Naive B cell (primary cell): ENCODE data around the gene THRAP3. TPM values are rescaled to one million over a fixed set of nuclear protein-coding genes. Genes with fewer than 3 reads are reported as not detected.
A peak's percentile ranks its signal among the peaks of the same experiment; 100 is the strongest.
"Not testable (repeated sequence)": the region's sequence is repeated elsewhere in the genome, so short reads cannot be mapped to it uniquely, and the experiment has no call there.

Experiments
- ATAC-seq, 2 donors: fragments of 150-1000 bp; cut with Tn5 transposase; 2 replicates each; pipeline ENCODE4 v1.10.0; 2021; ENCODE audit warnings: low read depth in 2 of 2, mild to moderate bottlenecking in 2 of 2, moderate library complexity in 2 of 2
- DNase-seq: peaks from one replicate; pipeline ENCODE4 v3.0.0; 2022
- H3K27ac Mint-ChIP-seq, 6 donors: one replicate each; pipeline ENCODE4 v1.8.0; 2020 to 2022; ENCODE audit warnings: mild to moderate bottlenecking in 6 of 6, mixed read lengths in 6 of 6, moderate library complexity in 5 of 6, inconsistent platforms in 2 of 6
- H3K27me3 Mint-ChIP-seq, 3 donors: one replicate each; pipeline ENCODE4 v1.8.0; 2021 to 2022; ENCODE audit warnings: mixed read lengths in 3 of 3, mild to moderate bottlenecking in 1 of 3
- H3K36me3 Mint-ChIP-seq, 2 donors: one replicate each; pipeline ENCODE4 v1.8.0; 2020 to 2022; ENCODE audit warnings: mixed read lengths in 2 of 2, inconsistent platforms in 1 of 2, mild to moderate bottlenecking in 1 of 2
- H3K4me1 Mint-ChIP-seq, 3 donors: one replicate each; pipeline ENCODE4 v1.8.0; 2020 to 2022; ENCODE audit warnings: mixed read lengths in 3 of 3, inconsistent platforms in 1 of 3, mild to moderate bottlenecking in 1 of 3, moderate library complexity in 1 of 3
- H3K4me3 Mint-ChIP-seq, 8 donors: one replicate each; pipeline ENCODE4 v1.8.0; 2020 to 2022; ENCODE audit warnings: mild to moderate bottlenecking in 8 of 8, mixed read lengths in 8 of 8, moderate library complexity in 8 of 8, inconsistent platforms in 2 of 8
- H3K9me3 Mint-ChIP-seq, 7 donors: one replicate each; pipeline ENCODE4 v1.8.0; 2020 to 2022; ENCODE audit warnings: mixed read lengths in 7 of 7, mild to moderate bottlenecking in 5 of 7, inconsistent platforms in 2 of 7, moderate library complexity in 1 of 7
- polyA plus RNA-seq, 6 donors: library from polyadenylated mRNA; unstranded; fragments of 300-500 nt; fragmentation: Illumina TruSeq; gene quantifications; one replicate each; pipeline ENCODE4 v1.2.3, GENCODE V29; 2021; ENCODE audit warnings: low read depth in 6 of 6

THRAP3 gene
- polyA plus RNA-seq, 6 donors from 2014 or later: 109 to 142 (median 131) TPM

DNA sequence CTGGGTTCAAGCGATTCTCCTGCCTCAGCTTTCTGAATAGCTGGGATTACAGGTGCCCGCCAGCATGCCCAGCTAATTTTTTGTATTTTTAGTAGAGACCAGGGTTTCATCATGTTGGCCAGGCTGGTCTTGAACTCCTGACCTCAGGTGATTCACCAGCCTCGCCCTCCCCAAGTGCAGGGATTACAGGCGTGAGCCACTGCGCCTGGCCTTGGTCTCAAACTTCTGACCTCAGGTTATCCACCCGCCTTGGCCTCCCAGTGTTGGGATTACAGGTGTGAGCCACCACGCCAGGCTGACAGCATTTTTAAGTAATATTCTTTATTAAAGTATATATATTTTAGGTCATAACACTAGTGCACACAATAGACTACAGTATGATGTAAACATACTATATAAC is 2.3 kb upstream of the THRAP3 start:
- DNase-seq, H3K9me3 Mint-ChIP-seq, H3K36me3 Mint-ChIP-seq, ATAC-seq, H3K4me3 Mint-ChIP-seq, H3K27me3 Mint-ChIP-seq: not testable (repeated sequence)
- H3K27ac Mint-ChIP-seq: peak overlapping the region in 2 of 6 donors; percentile 91 to 99
- peaks cover 21 to 26% (median 25%) of the 10 kb centered on the region in 3 donors for H3K4me1 Mint-ChIP-seq

DNA sequence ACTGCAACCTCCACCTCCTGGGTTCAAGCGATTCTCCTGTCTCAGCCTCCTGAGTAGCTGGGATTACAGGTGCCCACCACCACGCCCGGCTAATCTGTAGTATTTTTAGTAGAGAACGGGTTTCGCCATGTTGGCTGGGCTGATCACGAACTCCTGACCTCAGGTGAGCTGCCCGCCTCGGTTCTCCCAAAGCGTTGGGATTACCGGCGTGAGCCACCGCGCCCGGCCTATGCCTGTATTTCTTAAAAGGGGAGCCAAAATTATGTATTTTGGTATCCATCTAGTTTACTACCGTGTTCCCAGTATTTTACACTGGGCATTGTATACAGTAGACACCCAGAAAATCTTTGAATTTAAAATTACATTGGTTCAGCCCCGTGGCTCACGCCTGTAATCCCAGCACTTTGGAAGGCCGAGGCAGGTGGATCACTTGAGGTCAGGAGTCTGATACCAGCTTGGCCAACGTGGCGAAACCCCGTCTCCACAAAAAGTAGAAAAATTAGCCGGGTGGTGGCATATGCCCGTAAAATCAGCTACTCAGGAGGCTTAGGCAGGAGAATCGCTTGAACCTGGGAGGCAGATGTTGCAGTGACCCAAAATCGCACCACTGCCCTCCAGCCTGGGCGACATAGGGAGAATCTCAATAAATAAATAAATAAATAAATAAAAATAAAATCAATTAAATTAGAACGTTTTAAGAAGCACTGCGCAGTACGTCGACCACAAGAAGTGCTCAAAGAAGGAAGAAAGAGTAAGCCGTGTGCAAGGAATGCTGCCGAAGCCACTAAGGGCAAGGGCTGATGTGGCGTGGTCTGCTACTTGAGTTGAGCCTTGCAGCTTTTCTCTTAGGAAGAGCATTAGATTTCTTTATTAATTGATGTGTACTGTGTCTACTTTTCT is 1.5 kb upstream of the THRAP3 start:
- H3K36me3 Mint-ChIP-seq: peaks cover 11 to 13% of the 10 kb centered on the region in 2 donors
- peak overlapping the region; percentile 91 to 100 (median 99) for H3K4me3 Mint-ChIP-seq
- ATAC-seq (no peak), DNase-seq (no peak)
- no peaks in the 10 kb centered on the region for H3K27me3 Mint-ChIP-seq
- peaks cover 29 to 34% (median 31%) of the 10 kb centered on the region in 3 donors for H3K4me1 Mint-ChIP-seq
- H3K9me3 Mint-ChIP-seq: no peaks in the 10 kb centered on the region
- peak overlapping the region; percentile 99 to 100 (median 100) for H3K27ac Mint-ChIP-seq

DNA sequence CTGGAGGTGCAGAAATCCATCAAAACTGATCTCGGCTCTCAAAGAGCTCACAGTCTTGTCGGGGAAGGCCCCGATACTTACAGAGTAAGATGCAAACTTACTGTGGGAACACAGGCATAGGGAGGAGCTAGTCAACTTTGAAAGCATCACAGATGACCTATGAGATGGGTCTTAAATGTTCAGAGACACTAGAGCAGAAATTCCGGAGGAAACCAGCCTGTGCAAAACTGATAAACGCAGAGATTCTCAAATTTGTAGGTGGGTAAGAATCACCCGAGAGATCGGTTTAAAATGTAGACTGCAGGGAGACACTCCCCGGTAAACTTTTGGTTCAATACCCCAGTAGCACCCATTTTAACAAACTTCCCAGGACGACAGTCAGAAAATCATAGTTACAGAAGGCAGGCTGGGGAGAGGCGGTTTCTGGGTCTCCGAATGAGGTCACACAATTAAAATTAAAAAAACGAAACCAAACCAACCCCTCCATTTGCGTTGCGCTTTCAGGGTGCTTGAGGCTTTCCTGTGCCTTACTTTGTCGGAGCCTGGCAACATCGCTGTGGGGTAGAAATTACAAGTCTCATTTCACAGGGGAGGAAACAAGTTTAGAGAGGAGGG is 755 bp upstream of the THRAP3 start:
- H3K4me1 Mint-ChIP-seq: peaks cover 31 to 41% (median 34%) of the 10 kb centered on the region in 3 donors
- H3K36me3 Mint-ChIP-seq: peaks cover 11 to 14% of the 10 kb centered on the region in 2 donors
- peak overlapping the region; percentile 99 to 100 (median 100) for H3K27ac Mint-ChIP-seq
- no peaks in the 10 kb centered on the region for H3K27me3 Mint-ChIP-seq
- H3K4me3 Mint-ChIP-seq: peak overlapping the region; percentile 91 to 100 (median 99)
- DNase-seq (no peak), ATAC-seq (peak; percentile 27 to 29)
- H3K9me3 Mint-ChIP-seq: no peaks in the 10 kb centered on the region

DNA sequence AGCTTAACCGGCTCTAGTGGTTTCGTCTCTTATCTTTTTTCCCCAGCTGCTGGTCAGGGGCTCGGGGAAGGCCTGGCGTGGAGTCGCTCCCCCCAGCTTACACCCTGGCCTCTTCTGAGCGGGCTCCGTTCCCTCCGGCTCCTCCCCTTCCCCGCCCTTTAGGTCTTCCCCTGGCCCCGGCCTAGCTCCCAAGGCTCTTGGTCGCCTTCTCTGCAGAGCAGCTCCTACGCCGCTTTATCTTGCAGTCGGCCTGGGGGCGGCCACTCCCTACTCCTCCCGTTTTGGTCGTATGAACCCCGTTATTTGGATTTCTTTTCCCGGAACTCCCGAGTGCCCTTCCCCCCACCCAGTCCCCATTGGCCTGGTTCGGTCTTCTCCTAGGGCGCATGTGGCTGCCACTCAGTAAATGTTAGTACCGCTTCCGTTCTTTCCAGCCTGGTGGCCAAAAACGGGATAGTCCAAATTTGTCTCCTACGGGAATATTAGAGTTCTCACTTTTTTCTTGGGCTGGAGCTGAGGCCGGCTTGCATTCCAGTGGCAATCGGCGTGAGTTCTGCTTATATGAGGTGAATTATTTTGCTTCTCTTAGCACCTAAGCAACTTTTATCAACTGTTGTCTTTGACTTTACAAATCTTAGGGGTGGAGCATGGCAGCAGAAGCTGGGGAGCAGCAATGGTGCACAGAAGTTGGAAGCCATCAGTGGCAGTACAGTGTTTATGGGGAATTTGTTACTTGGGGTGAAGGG is 467 bp downstream of the THRAP3 start:
- DNase-seq (no peak), ATAC-seq (peak; percentile 40 to 42)
- H3K9me3 Mint-ChIP-seq: no peaks in the 10 kb centered on the region
- H3K36me3 Mint-ChIP-seq: peaks cover 11 to 14% of the 10 kb centered on the region in 2 donors
- H3K27me3 Mint-ChIP-seq: no peaks in the 10 kb centered on the region
- H3K4me3 Mint-ChIP-seq: peak overlapping the region; percentile 91 to 100 (median 99)
- H3K27ac Mint-ChIP-seq: peak overlapping the region; percentile 99 to 100 (median 100)
- H3K4me1 Mint-ChIP-seq: peaks cover 31 to 47% (median 34%) of the 10 kb centered on the region in 3 donors

DNA sequence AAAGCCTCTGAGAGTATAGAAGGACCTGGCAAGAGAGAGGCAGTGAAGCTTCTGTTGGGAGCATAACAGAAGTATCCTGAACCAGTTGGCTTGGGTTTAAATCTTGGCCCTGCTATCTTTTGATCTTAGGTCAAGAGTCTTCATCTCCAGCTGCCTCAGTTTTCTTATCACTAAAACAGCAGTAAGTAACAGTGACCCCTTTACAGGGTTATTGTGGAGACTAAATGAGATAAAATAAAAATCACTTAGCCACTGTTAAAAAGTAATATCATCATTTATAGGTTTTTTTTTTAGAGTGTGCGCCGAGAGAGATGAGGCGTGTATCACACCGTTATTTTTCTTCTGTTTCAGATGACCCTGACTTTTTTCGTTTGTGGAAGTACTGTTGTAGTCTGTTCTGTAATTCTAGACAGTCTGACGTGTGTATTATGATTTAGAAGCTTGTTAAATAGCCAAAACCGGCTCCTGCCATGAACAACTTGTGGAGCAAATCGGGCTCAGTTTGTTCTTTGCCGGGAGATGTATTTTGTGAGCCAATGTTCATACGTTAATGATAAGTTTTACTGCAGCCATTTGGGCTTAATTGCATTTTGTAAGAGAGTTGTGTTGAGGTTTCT is 1.1 kb downstream of the THRAP3 start:
- ATAC-seq (no peak), DNase-seq (no peak)
- no peaks in the 10 kb centered on the region for H3K9me3 Mint-ChIP-seq
- no peaks in the 10 kb centered on the region for H3K27me3 Mint-ChIP-seq
- H3K4me1 Mint-ChIP-seq: peaks cover 31 to 52% (median 34%) of the 10 kb centered on the region in 3 donors
- peaks cover 11 to 14% of the 10 kb centered on the region in 2 donors for H3K36me3 Mint-ChIP-seq
- H3K27ac Mint-ChIP-seq: peak overlapping the region; percentile 99 to 100 (median 100)
- H3K4me3 Mint-ChIP-seq: peak overlapping the region; percentile 91 to 100 (median 99)

DNA sequence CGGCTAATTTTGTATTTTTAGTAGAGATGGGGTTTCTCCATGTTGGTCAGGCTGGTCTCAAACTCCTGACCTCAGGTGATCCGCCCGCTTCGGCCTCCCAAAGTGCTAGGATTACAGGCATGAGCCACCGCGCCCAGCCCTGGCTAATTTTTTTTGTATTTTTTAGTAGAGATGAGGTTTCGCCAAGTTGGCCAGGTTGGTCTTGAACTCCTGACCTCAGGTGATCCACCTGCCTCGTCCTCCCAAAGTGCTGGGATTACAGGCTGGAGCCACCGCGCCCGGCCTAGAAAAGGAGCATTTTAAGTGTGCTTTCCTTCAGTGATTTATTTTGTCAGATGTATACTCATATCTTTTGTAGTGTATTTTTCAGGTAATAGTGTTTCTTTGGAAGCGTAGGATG is 6.0 kb downstream of the THRAP3 start:
- not testable (repeated sequence) for H3K9me3 Mint-ChIP-seq, DNase-seq, ATAC-seq, H3K27me3 Mint-ChIP-seq
- peak overlapping the region in 4 of 8 donors; percentile 9 to 73 (median 36) for H3K4me3 Mint-ChIP-seq
- peaks cover 44 to 88% (median 61%) of the 10 kb centered on the region in 3 donors for H3K4me1 Mint-ChIP-seq
- H3K36me3 Mint-ChIP-seq: peaks cover 14 to 22% of the 10 kb centered on the region in 2 donors
- H3K27ac Mint-ChIP-seq: peak overlapping the region in 3 of 6 donors; percentile 87 to 98 (median 96)

DNA sequence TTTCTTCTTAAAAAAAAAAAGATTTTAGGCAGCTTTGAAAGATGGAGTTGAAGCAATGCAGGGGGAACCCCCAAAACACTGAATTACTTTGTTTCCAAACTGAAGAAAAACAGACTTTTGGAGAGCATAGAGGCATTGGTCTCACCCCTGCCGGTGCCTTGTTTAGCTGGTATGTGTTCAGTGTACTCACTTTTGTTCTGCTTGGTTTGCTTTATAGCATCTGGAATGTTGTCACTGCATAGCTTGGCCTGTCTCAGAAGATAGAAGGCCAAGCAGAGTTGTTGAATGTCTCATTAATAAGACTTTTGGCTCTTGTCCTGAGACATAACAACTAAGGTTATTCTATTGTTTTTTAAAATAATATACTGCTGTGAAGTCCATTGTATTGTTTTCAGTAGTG is 6.9 kb downstream of the THRAP3 start:
- DNase-seq: no peak
- no peaks in the 10 kb centered on the region for H3K27me3 Mint-ChIP-seq
- H3K4me3 Mint-ChIP-seq: peak overlapping the region in 6 of 8 donors; percentile 21 to 73 (median 59)
- ATAC-seq: no peak
- no peaks in the 10 kb centered on the region for H3K9me3 Mint-ChIP-seq
- peaks cover 14 to 17% of the 10 kb centered on the region in 2 donors for H3K36me3 Mint-ChIP-seq
- peak overlapping the region; percentile 88 to 99 (median 97) for H3K27ac Mint-ChIP-seq
- H3K4me1 Mint-ChIP-seq: peaks cover 40 to 88% (median 63%) of the 10 kb centered on the region in 3 donors

DNA sequence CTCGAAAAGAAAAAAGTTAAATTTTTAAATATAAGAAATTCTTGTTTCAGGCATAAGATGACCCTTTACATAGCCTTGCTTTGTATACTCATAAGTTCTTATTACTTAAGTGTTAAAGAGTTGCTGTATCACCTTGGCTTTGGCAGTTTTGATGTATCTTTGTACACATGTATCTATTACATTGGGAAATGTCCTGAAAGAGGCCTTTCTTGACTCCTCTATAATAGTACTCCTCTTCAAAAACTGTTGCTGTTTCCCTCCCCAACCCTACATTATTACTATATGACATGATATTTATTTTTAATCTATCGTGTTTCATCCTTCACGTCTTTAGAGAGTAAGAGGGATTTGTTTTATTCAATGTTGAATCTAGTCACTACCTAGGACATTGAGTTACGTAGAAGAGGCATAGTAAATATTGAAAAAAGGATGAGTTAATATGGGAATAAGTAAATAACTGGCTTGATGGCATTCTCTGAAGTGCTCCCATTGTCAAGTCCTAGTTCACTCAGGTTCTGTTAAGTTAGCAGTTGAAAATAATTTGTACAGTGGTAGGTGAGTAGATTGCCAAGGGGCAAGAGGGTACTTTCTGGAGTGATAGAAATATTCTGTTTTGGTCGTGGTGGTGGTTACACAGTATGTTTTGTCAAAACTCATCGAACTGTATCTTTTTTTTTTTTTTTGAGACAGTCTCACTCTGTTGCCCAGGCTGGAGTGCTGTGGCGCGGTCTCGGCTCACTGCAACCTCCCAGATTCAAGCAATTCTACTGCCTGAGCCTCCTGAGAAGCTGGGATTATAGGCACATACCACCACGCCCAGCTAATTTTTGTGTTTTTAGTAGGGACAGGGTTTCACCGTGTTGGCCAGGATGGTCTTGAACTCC is 8.2 kb downstream of the THRAP3 start:
- Mint-ChIP-seq H3K4me1 (peaks cover 39 to 88% (median 61%) of the 10 kb centered on the region in 3 donors), H3K36me3 (peaks cover 4 to 15% of the 10 kb centered on the region in 2 donors), H3K9me3 (no peaks in the 10 kb centered on the region), H3K27ac (peak overlapping the region; percentile 95 to 99 (median 98)), H3K27me3 (no peaks in the 10 kb centered on the region), H3K4me3 (peak overlapping the region; percentile 62 to 88 (median 82))
- DNase-seq (peak; percentile 59), ATAC-seq (peak; percentile 93 to 94)

DNA sequence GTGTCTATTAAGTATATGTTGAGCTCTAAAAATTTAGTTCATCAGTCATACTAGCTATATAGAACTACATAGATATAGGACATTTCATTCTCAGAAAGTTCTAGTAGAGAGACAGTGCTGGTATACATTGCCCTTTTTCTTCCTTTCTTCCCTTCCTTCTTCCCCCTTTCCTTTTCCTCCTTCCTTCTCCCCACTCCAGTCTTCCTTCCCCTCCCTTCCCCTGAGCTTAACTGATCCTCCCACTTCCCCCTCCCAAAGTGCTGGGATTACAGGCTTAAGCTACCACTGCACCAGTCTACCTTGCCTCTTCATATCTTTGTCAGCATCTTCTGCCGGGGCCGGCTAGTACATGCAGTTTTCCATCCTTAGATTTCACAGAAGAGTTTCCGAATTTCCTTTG is 12.1 kb downstream of the THRAP3 start:
- no peak for ATAC-seq

DNA sequence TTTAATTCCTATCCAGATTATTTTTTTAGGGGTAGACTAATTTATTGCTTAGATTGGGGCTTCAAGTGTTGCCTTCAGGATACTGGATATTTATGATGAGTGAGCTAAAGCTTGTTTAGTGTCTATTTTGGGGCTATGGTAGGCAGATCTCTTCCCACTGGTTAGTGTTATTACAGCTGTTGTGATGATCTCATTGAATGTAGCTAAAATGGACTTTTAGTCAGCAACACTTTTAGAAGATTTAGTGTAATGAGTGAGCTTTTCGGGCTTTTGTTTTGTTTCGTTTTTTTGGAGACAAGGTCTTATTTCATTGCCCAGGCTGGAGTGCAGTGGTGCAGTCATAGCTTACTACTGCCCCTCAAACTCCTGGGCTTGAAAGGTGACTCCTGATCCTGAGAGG is 14.2 kb downstream of the THRAP3 start:
- DNase-seq (no peak), ATAC-seq (no peak)
- peak overlapping the region; percentile 41 to 98 (median 86) for H3K27ac Mint-ChIP-seq
- no peaks in the 10 kb centered on the region for H3K27me3 Mint-ChIP-seq
- peaks cover 0 to 14% of the 10 kb centered on the region in 2 donors for H3K36me3 Mint-ChIP-seq
- peak overlapping the region in 6 of 8 donors; percentile 3 to 71 (median 33) for H3K4me3 Mint-ChIP-seq
- peaks cover 32 to 76% (median 48%) of the 10 kb centered on the region in 3 donors for H3K4me1 Mint-ChIP-seq
- no peaks in the 10 kb centered on the region for H3K9me3 Mint-ChIP-seq

More for the DNA sequence above, 12.1 kb downstream of the THRAP3 start:
- H3K4me3 Mint-ChIP-seq: peak overlapping the region; percentile 70 to 94 (median 82)
- no peaks in the 10 kb centered on the region for H3K9me3 Mint-ChIP-seq
- DNase-seq: no peak
- peaks cover 0 to 19% of the 10 kb centered on the region in 2 donors for H3K36me3 Mint-ChIP-seq
- no peaks in the 10 kb centered on the region for H3K27me3 Mint-ChIP-seq
- H3K4me1 Mint-ChIP-seq: peaks cover 43 to 81% (median 64%) of the 10 kb centered on the region in 3 donors
- H3K27ac Mint-ChIP-seq: peak overlapping the region; percentile 83 to 98 (median 95)

DNA sequence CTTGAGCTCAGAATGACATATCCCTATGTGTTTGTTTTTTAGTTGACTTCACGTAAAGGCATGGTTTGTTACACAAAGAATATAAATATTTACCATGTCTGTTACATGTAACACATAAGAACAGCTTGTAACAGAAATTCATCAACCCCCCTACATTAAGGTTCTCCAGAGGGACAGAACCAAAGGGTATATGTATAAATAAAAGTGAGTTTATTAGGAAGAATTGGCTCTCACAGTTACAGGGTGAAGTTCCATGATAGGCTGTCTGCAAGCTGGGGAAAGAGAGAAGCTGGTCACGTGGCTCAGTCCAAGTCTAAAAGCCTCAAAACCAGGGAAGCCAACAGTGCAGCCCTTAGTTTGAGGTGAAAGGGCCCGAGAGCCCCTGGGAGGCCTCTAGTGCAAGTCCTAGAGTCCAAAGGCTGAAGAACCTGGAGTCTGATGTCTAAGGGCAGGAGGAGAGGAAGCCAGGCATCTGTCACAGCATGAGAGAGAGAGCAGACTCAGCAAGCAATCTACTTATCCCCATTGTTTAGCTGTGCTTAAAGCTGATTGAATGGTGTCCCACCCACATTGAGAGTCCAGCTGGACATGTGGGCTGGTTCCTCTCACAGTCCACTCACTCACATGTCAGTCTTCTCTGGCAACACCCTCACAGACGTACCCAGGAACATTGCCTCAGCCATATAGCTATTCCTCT is 15.8 kb downstream of the THRAP3 start:
- Mint-ChIP-seq H3K27ac (peak overlapping the region; percentile 44 to 96 (median 68)), H3K4me1 (peaks cover 32 to 68% (median 44%) of the 10 kb centered on the region in 3 donors), H3K9me3 (no peaks in the 10 kb centered on the region), H3K36me3 (peaks cover 0 to 9% of the 10 kb centered on the region in 2 donors), H3K4me3 (peak overlapping the region in 2 of 8 donors; percentile 7 to 78), H3K27me3 (no peaks in the 10 kb centered on the region)
- ATAC-seq (no peak), DNase-seq (no peak)
